MM.1S (cell line): ENCODE data around the gene GPC3.

Source experiments
- DNase-seq: peaks from one replicate; pipeline ENCODE4 v3.0.0-alpha.2; 2015
- H2AFZ ChIP-seq: fragments of 300-600 bp; sonication (generic); 2 replicates; pipeline ENCODE4 v1.6.0; 2016; ENCODE audit warnings: antibody characterized with exemption, low read length
- H3F3A ChIP-seq: fragments of 300-600 bp; sonication (generic); 2 replicates; pipeline ENCODE4 v1.6.1; 2016; ENCODE audit warnings: mild to moderate bottlenecking, antibody characterized with exemption, low read length, moderate library complexity, mixed read lengths; ENCODE audit not compliant: insufficient read depth
- H3K27ac ChIP-seq: fragments of 300-600 bp; sonication (generic); 2 replicates; pipeline ENCODE4 v1.5.1; 2016; ENCODE audit warnings: mild to moderate bottlenecking, low read length
- H3K27me3 ChIP-seq: fragments of 300-600 bp; sonication (generic); replicated peaks from 2 replicates; pipeline ENCODE4 v1.6.0; 2016; ENCODE audit warnings: low read length; ENCODE audit not compliant: insufficient read depth
- H3K36me3 ChIP-seq: fragments of 300-600 bp; sonication (generic); replicated peaks from 2 replicates; pipeline ENCODE4 v1.6.1; 2016; ENCODE audit warnings: mild to moderate bottlenecking, low read length, mixed read lengths; ENCODE audit not compliant: insufficient read depth
- H3K4me1 ChIP-seq: fragments of 300-600 bp; sonication (generic); 2 replicates; pipeline ENCODE4 v1.6.1; 2016; ENCODE audit warnings: low read length, mixed read lengths
- H3K4me2 ChIP-seq: fragments of 300-600 bp; sonication (generic); 2 replicates; pipeline ENCODE4 v1.6.0; 2016; ENCODE audit warnings: low read depth, low read length
- H3K4me3 ChIP-seq: fragments of 300-600 bp; sonication (generic); 2 replicates; pipeline ENCODE4 v1.5.1; 2016; ENCODE audit warnings: low read length, mixed read lengths
- H3K79me2 ChIP-seq: fragments of 300-600 bp; sonication (generic); 2 replicates; pipeline ENCODE4 v1.6.1; 2016; ENCODE audit warnings: mixed run types, low read length, mixed read lengths
- H3K9ac ChIP-seq: fragments of 300-600 bp; sonication (generic); 2 replicates; pipeline ENCODE4 v1.6.1; 2016; ENCODE audit warnings: low read length, mixed read lengths
- H3K9me2 ChIP-seq: fragments of 300-600 bp; sonication (generic); replicated peaks from 2 replicates; pipeline ENCODE4 v1.6.1; 2016; ENCODE audit warnings: mild to moderate bottlenecking, low read length, mixed read lengths; ENCODE audit not compliant: insufficient read depth
- H3K9me3 ChIP-seq: fragments of 300-600 bp; sonication (generic); replicated peaks from 2 replicates; pipeline ENCODE4 v1.6.1; 2016; ENCODE audit warnings: mild to moderate bottlenecking, low read length, mixed read lengths; ENCODE audit not compliant: insufficient read depth
- H4K20me1 ChIP-seq: fragments of 300-600 bp; sonication (generic); 2 replicates; pipeline ENCODE4 v1.6.1; 2016; ENCODE audit warnings: mild to moderate bottlenecking, low read length, moderate library complexity, mixed read lengths; ENCODE audit not compliant: insufficient read depth
- CTCF ChIP-seq: fragments of 300-600 bp; sonication (generic); IDR thresholded peaks from 2 replicates; pipeline ENCODE4 v1.5.1; 2016; ENCODE audit warnings: antibody characterized with exemption, low read length, mixed read lengths
- EZH2 ChIP-seq: fragments of 300-600 bp; sonication (generic); optimal IDR thresholded peaks from 2 replicates; pipeline ENCODE3; 2017; ENCODE audit warnings: low read depth, mild to moderate bottlenecking, antibody characterized with exemption, low read length, mixed read lengths
- EZH2phosphoT487 ChIP-seq: fragments of 300-600 bp; sonication (generic); IDR thresholded peaks from 2 replicates; pipeline ENCODE4 v1.6.1; 2018; ENCODE audit warnings: antibody characterized with exemption, low read length

Gene GPC3

GRCh38 chrX:133523526-133523925, 461.9 kb downstream of the GPC3 start:
- H3K9me3 ChIP-seq: no peaks in the 10 kb centered on the region
- no peak overlapping the region for H3K9ac ChIP-seq
- no peaks in the 10 kb centered on the region for H3K36me3 ChIP-seq
- H3K27ac ChIP-seq: no peak overlapping the region
- no peak overlapping the region for H2AFZ ChIP-seq
- no peaks in the 10 kb centered on the region for H3K4me1 ChIP-seq
- DNase-seq: no peak
- no peaks in the 10 kb centered on the region for H3F3A ChIP-seq
- no peak overlapping the region for H3K4me2 ChIP-seq
- no peaks in the 10 kb centered on the region for H3K79me2 ChIP-seq
- TF ChIP-seq EZH2 (no peak), EZH2phosphoT487 (no peak), CTCF (no peak)
- H3K4me3 ChIP-seq: no peak overlapping the region
- H4K20me1 ChIP-seq: no peaks in the 10 kb centered on the region
- no peaks in the 10 kb centered on the region for H3K27me3 ChIP-seq
- no peaks in the 10 kb centered on the region for H3K9me2 ChIP-seq

DNA sequence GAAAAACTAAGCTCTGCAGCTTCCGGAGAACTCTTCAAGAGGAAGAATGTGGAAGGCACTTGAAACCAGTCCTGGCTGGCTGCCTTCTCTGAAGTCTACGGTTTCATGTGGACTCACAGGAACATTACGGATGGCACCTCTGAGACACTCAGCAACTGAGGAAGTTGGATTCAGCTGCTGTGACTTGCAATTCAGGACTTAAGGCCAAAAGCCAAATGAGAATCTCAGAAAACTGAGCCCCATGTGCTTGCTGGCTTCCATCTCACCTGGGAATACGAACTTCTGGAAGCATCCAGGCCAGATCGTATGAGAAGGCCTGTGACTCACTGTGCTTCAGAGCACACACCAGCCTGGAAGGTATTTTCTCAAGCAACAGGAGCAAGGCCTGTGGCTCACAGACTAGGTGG, 462.3 kb downstream of the GPC3 start:
- Histone ChIP-seq H3K36me3 (no peaks in the 10 kb centered on the region), H2AFZ (no peak overlapping the region)
- no peak for TF ChIP-seq CTCF

GRCh38 chrX:133516686-133517085, 468.7 kb downstream of the GPC3 start:
- no peak for DNase-seq
- H3K36me3 ChIP-seq: no peaks in the 10 kb centered on the region
- H3F3A ChIP-seq: no peaks in the 10 kb centered on the region
- H4K20me1 ChIP-seq: no peaks in the 10 kb centered on the region
- H3K9ac ChIP-seq: no peak overlapping the region
- H3K79me2 ChIP-seq: no peaks in the 10 kb centered on the region
- no peak overlapping the region for H3K4me3 ChIP-seq
- no peaks in the 10 kb centered on the region for H3K9me3 ChIP-seq
- no peaks in the 10 kb centered on the region for H3K27me3 ChIP-seq
- H3K4me1 ChIP-seq: no peaks in the 10 kb centered on the region
- H3K27ac ChIP-seq: no peak overlapping the region
- no peaks in the 10 kb centered on the region for H3K9me2 ChIP-seq
- H3K4me2 ChIP-seq: no peak overlapping the region
- TF ChIP-seq EZH2 (no peak), EZH2phosphoT487 (no peak), CTCF (no peak)
- H2AFZ ChIP-seq: no peak overlapping the region

More for the DNA sequence above, 462.3 kb downstream of the GPC3 start:
- no peaks in the 10 kb centered on the region for H3K9me3 ChIP-seq
- H3K9me2 ChIP-seq: no peaks in the 10 kb centered on the region
- no peaks in the 10 kb centered on the region for H4K20me1 ChIP-seq
- H3F3A ChIP-seq: no peaks in the 10 kb centered on the region
- no peak overlapping the region for H3K4me3 ChIP-seq
- DNase-seq: no peak
- no peak overlapping the region for H3K27ac ChIP-seq
- no peak overlapping the region for H3K9ac ChIP-seq
- H3K4me2 ChIP-seq: no peak overlapping the region
- H3K79me2 ChIP-seq: no peaks in the 10 kb centered on the region
- H3K27me3 ChIP-seq: no peaks in the 10 kb centered on the region
- no peaks in the 10 kb centered on the region for H3K4me1 ChIP-seq
